Measurements from ENCODE around the gene RABGEF1.
"Not testable (repeated sequence)": the region's sequence is repeated elsewhere in the genome, so short reads cannot be mapped to it uniquely, and the experiment has no call there.

- TF ChIP-seq, protein P1, sequence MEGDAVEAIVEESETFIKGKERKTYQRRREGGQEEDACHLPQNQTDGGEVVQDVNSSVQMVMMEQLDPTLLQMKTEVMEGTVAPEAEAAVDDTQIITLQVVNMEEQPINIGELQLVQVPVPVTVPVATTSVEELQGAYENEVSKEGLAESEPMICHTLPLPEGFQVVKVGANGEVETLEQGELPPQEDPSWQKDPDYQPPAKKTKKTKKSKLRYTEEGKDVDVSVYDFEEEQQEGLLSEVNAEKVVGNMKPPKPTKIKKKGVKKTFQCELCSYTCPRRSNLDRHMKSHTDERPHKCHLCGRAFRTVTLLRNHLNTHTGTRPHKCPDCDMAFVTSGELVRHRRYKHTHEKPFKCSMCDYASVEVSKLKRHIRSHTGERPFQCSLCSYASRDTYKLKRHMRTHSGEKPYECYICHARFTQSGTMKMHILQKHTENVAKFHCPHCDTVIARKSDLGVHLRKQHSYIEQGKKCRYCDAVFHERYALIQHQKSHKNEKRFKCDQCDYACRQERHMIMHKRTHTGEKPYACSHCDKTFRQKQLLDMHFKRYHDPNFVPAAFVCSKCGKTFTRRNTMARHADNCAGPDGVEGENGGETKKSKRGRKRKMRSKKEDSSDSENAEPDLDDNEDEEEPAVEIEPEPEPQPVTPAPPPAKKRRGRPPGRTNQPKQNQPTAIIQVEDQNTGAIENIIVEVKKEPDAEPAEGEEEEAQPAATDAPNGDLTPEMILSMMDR (conservative IDR thresholded peaks at IDR 0.05; ENCODE audit: low read length) = not testable (repeated sequence)
- TF ChIP-seq EZH2phosphoT487 (IDR thresholded peaks at IDR 0.05; ENCODE audit: borderline replicate concordance, low read depth, low read length) = not testable (repeated sequence)
These were observed 29.8 kb upstream of the RABGEF1 start for GRCh38 chr7:66710752-66711151.

Data from OCI-LY7 (cell line).